IMR-90 (cell line): Measurements from ENCODE around the gene CLCN4.

Experiments used
- BHLHE40 ChIP-seq: fragments of 150-350 bp; IDR thresholded peaks from 2 replicates; pipeline ENCODE4 v1.6.1; 2016; ENCODE audit warnings: mild to moderate bottlenecking, low read depth, low read length
- FOS ChIP-seq: fragments of 150-350 bp; IDR thresholded peaks from 2 replicates; pipeline ENCODE4 v1.6.1; 2016; ENCODE audit warnings: low read depth, low read length
- MAFK ChIP-seq: IDR thresholded peaks from 2 replicates; pipeline ENCODE4 v1.6.1; 2012; ENCODE audit warnings: low read depth, low read length, improper control_type of control experiment
- MAZ ChIP-seq: IDR thresholded peaks from 2 replicates; pipeline ENCODE4 v1.6.1; 2012; ENCODE audit warnings: low read depth, mild to moderate bottlenecking, low read length, improper control_type of control experiment, moderate library complexity, borderline replicate concordance
- MXI1 ChIP-seq: IDR thresholded peaks from 2 replicates; pipeline ENCODE4 v1.6.1; 2012; ENCODE audit warnings: low read depth, mild to moderate bottlenecking, low read length, moderate library complexity, borderline replicate concordance
- NFE2L2 ChIP-seq: fragments of 150-350 bp; IDR thresholded peaks from 2 replicates; pipeline ENCODE4 v1.6.1; 2016; ENCODE audit warnings: low read depth, mild to moderate bottlenecking, low read length
- POLR2A ChIP-seq: IDR thresholded peaks from 2 replicates; pipeline ENCODE4 v1.6.1; 2012; ENCODE audit warnings: mild to moderate bottlenecking, low read depth, low read length
- RFX5 ChIP-seq: IDR thresholded peaks from 2 replicates; pipeline ENCODE4 v1.8.0; 2012; ENCODE audit warnings: low read depth, mild to moderate bottlenecking, low read length, moderate library complexity
- TF ChIP-seq, protein P1 (sequence below): fragments of 150-350 bp; IDR thresholded peaks from 2 replicates; pipeline ENCODE4 v1.6.1; 2017; ENCODE audit warnings: mild to moderate bottlenecking, antibody characterized with exemption, low read length, low read depth
- TF ChIP-seq, protein P2 (sequence below): fragments of 150-350 bp; IDR thresholded peaks from 2 replicates; pipeline ENCODE4 v1.6.1; 2016; ENCODE audit warnings: low read depth, mild to moderate bottlenecking, low read length, moderate library complexity, borderline replicate concordance
- TF ChIP-seq, protein P3 (sequence below): conservative IDR thresholded peaks from 2 replicates; pipeline ENCODE4 v1.5.1; 2012; ENCODE audit warnings: mild to moderate bottlenecking, low read depth, low read length, improper control_type of control experiment

DNA sequence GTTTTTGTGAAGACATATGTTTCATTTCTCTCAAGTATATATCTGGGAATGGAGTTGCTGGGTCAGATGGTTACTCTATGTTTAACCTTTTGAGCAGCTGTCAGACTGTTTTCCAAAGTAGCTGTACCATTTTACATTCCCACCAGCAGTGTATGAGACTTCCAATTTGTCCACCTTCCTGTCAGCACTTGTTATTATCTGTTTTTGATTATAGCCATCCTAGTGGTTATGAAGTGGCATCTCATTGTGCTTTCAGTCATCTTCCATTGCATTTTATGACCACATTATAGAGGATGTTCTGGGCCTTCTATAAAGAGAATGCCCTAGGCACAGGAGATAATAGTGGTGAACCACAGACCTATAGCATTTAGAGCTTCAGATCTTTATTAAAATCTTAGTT, 39.2 kb downstream of the CLCN4 start:
- TF ChIP-seq, protein P1, sequence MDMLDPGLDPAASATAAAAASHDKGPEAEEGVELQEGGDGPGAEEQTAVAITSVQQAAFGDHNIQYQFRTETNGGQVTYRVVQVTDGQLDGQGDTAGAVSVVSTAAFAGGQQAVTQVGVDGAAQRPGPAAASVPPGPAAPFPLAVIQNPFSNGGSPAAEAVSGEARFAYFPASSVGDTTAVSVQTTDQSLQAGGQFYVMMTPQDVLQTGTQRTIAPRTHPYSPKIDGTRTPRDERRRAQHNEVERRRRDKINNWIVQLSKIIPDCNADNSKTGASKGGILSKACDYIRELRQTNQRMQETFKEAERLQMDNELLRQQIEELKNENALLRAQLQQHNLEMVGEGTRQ, result no peak
- TF ChIP-seq NFE2L2, result no peak
- TF ChIP-seq RFX5, result no peak
- TF ChIP-seq POLR2A, result no peak
- TF ChIP-seq, protein P2, sequence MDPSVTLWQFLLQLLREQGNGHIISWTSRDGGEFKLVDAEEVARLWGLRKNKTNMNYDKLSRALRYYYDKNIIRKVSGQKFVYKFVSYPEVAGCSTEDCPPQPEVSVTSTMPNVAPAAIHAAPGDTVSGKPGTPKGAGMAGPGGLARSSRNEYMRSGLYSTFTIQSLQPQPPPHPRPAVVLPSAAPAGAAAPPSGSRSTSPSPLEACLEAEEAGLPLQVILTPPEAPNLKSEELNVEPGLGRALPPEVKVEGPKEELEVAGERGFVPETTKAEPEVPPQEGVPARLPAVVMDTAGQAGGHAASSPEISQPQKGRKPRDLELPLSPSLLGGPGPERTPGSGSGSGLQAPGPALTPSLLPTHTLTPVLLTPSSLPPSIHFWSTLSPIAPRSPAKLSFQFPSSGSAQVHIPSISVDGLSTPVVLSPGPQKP, result no peak
- TF ChIP-seq, protein P3, sequence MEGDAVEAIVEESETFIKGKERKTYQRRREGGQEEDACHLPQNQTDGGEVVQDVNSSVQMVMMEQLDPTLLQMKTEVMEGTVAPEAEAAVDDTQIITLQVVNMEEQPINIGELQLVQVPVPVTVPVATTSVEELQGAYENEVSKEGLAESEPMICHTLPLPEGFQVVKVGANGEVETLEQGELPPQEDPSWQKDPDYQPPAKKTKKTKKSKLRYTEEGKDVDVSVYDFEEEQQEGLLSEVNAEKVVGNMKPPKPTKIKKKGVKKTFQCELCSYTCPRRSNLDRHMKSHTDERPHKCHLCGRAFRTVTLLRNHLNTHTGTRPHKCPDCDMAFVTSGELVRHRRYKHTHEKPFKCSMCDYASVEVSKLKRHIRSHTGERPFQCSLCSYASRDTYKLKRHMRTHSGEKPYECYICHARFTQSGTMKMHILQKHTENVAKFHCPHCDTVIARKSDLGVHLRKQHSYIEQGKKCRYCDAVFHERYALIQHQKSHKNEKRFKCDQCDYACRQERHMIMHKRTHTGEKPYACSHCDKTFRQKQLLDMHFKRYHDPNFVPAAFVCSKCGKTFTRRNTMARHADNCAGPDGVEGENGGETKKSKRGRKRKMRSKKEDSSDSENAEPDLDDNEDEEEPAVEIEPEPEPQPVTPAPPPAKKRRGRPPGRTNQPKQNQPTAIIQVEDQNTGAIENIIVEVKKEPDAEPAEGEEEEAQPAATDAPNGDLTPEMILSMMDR, result no peak
- no peak for TF ChIP-seq MXI1
- TF ChIP-seq FOS, result no peak
- no peak for TF ChIP-seq BHLHE40
- no peak for TF ChIP-seq MAFK
- TF ChIP-seq MAZ, result no peak
